ENCODE results near the gene PREB.
A peak's percentile ranks its signal among the peaks of the same experiment; 100 is the strongest.

Gene PREB

DNA sequence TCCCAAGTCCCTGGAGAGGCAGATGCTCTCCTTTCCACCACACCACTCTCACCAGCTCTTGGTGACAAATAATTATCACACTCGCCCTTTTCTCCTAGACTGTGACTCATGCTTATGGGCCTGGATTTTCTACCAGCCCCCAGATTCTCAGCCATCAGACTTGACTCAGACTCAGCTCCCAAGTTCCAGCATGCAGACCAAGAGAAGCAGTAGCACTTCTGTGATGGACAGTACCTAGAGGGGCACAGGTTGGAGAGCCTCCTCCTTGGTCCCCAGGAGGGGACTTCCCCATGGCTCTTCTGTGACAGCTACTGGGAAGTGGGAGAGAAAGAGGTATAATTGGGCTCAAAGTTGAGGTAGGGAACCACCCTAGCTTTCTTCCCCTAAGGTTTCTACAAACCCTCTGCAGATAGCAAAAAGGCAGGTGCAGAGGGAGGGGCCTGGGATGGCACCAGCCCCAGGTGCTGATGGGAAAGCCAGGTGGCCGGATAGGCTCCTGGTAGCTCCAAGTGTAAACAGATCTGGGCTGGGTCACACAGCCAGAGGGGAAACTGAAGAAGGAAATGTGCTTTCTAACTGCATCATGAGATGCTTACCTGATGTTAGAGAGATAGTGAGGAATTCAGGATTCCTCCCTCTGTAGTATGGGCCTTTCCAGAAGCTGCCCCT, 18.5 kb upstream of the PREB start:
- DNase-seq (ENCODE audit: low spot score), result no peak

DNA sequence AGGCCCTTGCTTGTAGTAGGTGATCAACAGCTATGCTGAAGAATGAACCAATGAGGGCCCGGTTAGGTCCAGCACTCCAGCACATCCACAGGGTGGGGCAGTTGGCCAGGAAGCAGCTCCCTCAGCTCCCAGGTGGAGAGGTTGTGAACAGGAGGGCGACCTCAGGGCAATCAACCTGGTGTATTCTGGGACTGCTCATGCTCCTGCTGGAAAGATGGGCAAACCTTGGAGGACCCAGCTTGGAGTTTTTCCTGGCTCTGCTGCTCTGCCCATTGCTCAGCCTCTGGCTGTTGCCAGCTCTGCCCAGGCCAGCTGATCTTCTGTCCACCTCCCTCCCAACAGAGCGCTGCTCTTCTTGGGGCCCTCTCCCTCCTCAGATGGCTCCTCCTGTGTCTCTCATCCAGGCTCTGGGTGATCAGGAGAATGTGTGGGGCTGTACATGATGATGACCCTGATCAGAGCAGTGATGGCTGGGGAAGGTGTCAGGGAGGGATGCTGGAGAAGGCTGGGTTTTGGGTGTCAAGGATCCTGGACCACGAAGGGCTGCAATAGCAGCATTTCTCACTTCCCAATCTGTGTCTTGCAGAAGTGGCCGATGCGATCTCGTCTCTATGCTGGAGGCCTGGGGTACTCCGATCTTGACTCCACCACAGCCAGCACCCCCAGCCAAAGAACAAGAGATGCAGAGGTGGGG, 17.8 kb upstream of the PREB start:
- DNase-seq (ENCODE audit: low spot score), result peak; percentile 67

DNA sequence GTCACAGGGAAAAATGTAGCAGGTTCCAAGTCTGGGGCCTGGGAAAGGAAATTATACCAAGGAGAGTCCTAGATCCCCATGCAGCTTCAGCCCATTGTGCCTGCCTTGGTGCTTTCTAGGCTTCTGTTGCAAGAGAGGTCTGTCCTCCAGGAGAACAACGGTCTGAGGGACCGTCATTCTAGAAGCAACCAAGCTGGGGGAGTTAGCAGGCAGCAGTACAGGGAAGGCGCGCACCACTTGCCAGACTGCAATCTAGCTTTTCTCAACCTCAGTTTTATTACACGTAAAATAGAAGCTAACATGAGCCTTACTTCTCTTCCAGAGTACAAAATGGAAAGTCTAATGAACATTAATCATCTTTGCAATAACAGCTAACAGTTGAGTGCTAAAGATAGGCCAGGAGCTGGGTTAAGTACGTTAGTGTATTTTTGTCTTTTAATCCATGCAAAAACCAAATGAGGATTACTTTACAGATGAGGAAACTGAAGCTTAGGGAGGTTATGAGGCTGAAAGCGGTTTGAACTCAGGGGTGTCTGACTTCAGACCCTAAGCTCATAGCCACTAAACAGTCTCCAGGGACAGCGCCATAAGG, 16.3 kb upstream of the PREB start:
- no peak for DNase-seq (ENCODE audit: low spot score)

DNA sequence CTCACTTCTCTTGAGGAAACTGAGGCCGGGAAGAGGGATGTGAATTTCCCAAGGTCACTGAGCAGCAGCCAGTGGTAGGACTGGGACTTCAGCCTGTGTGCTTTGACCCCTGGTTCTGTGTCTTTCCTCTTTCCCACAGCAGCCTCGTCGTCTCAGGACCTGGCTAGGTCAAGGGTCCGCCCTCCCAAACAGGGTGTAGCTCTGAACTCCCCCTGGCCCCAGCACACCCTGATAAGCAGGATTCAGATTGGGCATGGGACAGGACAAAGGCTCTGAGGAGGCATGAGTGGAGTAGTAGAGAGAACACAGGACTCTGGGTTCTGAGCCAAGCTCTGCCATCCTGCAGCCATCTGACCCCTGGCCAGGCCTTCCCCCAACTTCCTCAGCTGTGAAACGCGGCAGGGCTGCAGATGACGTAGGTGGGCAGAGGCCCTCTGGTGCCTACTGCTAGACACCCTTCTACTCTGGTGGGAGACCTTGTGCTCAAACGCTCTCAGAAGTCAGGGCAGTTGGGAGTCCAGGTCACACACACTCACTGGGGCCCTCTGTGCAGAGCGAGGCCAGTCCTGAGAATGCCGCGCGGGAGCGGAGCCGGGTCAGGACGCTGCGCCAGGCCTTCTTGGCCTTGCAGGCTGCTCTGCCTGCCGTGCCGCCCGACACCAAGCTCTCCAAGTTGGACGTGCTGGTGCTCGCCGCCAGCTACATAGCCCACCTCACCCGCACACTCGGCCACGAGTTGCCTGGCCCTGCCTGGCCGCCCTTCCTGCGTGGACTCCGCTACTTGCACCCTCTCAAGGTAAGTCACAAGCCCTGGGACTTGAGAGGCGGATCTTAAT, 15.4 kb upstream of the PREB start:
- DNase-seq (ENCODE audit: low spot score), result no peak

DNA sequence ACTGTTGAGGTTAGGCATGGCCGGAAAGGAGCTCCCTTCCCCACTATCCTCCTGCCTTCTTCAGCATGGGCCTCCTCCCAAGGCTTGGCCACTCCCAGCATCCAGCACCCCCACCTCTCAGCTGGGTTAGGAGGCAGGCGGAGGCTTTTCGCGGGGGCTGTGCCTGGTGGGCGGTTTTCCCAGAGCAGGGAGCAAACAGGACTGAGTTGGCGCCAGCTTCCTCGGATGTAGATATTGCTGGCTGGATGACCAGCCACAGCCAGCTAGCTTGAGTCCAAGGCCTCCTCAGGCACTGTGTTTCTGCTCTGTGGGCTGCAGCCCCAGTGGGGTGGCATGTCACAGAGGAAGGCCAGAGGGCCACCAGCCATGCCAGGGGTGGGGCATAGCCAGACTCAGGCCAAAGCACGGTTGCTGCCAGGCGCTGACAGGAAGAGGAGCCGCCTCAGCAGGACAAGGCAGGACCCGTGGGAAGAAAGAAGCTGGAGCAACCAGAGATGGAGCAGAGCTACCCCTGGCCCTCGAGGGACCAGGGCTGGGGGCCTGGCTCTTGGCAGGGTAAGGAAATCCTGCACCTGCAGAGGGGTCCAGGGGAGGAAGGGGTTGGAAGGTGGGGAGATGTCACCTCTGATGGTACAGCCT, 14.5 kb upstream of the PREB start, which contains the start of gene TCF23:
Gene TCF23, plus strand, starts transcription at position 204 of the 639 bp plus-strand sequence. Its CDS starts 130 bp downstream, at position 334.
- no peak for DNase-seq (ENCODE audit: low spot score)

DNA sequence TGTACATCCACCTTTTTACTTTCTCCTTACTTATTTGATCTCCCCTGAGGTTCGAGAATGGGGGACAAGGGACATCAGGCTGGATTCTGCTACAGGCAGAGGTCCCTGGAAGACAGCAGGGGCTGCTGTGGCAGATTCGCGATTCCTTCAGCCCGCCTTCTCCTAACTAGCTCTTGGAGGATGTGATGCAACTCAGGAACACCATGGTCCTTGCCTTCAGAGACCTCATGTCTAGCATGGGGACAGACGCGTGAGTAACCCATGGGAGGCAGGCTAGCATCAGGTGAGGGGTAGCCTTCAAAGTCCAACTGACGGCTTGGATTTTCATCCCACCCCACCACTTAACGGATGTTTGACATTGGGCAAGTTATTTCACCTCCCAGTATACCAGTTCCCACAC, 13.5 kb upstream of the PREB start:
- no peak for DNase-seq (ENCODE audit: low spot score)

DNA sequence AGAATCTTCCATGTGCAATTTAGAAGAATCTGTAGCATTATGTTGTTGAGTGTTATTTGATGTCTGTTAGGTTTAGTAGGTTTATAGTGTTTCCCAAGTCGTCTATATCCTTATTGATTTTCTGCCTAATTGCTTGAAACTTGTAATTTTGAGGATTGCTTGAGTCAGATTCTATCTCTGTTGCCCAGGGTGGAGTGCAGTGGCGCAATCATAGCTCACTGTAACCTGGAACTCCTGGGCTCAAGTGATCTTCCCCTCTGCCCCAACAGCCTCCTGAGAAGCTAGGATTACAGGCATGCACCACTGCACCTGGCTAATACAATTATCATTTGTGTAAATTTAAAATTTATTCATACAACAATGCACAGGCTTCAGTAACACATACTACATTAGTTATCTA, 11.2 kb upstream of the PREB start:
- DNase-seq (ENCODE audit: low spot score), result no peak

DNA sequence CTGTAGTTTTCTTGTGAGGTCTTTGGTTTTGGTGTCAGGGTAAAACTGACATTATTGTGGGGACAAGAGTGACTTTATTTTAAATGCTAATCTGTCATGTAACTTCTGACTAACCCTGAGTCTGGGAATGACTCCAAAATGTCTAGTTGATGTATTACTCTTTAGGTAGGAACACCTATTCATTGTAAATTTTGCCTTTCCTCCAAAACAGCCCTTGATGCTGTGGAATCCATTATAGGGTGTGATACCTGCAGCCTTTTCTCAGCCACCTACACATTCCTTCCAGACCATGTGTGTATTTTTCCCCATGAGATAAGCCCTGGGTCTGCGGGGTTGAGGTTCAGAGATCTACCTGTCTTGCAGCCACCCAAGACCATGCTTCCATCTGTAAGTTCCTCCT, 8.8 kb upstream of the PREB start:
- no peak for DNase-seq (ENCODE audit: low spot score)

DNA sequence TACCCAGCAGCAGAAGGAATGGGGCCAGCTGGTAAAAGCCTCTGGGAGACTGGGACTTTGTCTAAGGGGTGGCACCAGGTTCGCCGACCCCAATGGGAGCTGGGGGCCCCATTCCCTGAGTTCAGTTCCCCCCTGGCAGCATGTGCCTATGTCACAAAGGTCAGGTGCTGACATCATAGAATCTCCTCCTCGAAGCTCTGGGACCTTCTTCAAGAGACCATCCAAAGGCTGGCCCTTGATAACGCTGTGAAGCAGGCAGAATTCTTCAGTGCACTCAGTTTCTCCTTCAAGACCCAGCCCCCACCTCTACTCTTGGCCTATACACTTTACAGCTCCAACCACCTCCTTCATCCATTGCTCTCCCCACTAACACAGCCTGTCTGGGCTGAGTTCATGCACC, 4.9 kb upstream of the PREB start, which contains the start of gene PRR30:
Gene PRR30, minus strand, starts transcription at position 101 of the 400 bp plus-strand sequence. CDS start 1,081 bp downstream, outside the sequence.
- DNase-seq (ENCODE audit: low spot score), result no peak

DNA sequence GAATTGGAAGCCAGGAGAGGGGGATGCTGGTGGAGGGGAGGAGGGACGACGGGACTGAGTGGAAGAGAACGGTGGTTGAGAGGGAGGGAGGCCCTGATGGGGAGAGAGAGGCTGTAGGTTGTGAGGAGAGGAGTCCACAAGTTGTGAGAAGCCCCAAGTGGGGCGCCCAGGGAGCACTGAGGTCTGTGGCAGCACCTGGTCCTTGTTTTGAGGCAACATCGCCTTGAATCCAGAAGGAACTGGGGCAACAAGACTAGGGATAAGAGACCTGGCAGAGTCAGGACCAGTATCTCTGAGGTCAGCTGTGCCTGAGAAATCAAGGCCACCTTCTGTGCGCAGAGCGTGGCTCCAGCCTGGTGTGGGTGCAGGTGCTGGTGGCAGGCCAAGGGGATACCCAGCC, 3.7 kb upstream of the PREB start:
- no peak for DNase-seq (ENCODE audit: low spot score)

DNA sequence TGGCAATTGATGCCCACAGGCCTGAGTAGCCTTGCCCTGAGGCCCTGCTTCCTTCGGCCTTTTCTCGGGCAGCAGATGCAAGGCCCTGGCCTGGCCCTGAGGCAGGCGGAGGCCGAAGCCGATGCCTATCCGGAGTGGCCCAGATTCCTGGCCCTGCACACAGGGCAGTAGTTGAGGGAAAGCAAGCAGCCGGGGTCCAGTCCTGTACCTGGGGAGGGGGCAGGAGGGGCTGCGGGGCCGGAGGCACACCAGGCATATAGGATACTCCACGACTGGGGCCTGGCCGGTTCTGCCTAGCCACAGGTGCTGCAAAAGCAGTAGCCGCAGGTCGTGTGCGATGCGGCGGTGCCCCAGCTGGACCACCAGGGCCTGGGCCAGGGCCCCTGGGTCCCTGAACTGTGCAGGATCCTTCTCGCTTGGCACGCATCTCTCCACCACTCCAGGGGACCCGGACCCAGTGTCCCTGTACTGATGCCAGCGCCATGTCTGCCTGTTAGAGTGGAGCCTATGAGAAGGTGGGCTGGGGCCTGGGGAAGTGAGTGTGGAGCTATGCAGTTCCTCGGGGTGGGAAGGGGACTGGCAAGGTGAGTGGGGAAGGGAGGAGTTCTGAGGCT, 3.0 kb upstream of the PREB start:
- no peak for DNase-seq (ENCODE audit: low spot score)

DNA sequence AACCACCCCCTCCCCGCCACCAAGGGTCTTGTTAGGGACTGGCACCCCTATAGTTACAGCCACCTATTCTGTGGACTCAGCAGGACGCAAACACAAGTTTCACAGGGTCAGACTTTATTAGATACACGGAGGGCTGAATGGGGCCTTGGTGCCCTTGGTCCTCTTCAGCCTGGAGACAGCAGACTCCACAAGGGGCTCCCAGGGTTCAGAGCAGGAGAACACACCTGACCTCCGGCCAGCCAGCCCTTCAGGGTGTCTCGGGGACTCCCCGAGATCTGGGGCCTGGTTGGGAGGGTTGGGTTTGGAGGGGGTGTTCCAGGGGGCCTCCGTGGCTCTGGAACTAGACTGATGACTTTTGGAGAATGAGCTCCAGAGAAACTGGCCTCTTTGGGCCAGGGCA, 2.3 kb upstream of the PREB start:
- no peak for DNase-seq (ENCODE audit: low spot score)

DNA sequence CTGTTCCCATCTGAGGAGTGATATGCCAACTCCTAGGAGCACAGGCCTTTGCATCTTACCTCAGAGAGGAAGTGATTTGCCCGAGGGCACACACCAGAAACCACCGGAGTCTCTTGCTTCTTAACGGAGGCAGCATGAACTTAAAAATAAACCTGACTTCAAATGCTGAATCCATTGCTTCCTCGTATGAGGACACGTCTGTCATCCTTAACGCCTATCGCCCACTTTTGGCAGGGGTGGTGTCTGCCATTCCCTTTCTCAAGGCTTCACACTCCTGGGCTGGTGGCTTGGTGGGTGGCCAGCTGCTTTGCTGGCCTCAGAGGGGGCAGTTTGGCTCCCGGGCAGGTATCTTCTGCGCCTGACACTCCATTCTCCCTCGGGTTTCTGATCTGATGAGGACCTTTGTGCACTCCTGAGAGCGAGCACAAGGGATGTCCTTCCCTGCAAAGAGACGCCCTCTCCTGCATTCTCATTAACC, 1.1 kb upstream of the PREB start:
- DNase-seq (ENCODE audit: low spot score), result no peak

DNA sequence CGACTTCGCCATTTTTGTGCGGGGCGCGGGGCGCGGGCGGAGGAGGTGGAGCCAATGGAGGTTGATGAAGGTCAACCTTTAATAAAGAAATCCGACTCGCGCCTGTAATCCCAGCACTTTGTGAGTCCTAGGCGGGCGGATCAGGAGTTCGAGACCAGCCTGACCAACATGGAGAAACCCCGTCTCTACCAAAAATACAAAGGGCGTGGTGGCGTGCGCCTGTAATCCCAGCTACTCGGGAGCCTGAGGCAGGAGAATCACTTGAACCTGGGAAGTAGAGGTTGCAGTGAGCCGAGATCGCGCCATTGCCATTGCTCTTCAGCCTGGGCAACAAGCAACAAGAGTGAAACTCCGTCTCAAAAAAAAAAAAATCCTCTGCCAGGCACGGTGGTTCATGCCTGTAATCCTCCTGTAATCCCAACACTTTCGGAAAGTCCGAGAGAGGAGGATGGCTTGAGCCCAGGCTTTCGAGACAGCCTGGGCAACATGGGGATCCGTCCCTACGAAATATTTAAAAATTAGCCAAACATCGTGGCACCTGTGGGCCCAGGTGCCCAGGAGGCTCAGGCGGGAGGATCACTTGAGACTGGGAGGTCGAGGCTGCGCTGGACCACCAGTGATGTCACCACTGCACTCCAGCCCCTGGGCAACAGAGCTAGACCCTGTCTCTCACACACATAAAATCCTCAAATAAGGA, 493 bp upstream of the PREB start:
- no peak for DNase-seq (ENCODE audit: low spot score)

DNA sequence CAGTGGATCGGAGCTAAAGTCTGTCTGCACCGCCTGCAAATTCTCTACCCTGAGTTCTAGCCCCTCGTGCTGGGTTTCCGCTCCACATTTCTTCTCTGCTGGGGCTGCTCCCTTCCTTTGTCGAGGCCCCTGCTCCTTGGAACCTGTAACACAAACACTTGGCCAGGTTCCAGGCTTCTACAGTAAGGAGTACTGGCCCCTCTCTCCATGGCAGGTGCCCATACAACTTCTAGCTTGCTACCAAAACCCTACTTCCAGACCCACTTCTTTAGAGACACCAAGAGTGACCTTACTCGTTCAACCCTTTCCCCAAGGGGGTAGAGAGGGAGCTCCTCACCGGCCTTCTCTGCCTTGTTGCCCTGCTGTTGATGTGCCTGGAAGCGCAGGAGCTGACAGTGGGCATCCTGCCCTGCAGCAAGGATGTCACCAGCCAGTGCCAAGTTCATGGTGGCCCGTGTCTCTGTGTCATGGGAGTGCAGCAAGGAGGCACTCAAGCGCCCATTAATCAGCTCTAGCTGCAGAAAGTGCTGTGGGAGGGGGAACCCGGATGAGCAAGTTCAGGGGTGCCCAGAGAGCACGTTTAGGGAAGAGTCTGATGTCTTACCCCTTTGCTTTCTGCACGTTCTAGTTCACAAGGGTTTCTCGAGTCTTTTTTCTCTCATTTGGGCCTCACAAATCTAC, 1.1 kb downstream of the PREB start:
- DNase-seq (ENCODE audit: low spot score), result no peak

DNA sequence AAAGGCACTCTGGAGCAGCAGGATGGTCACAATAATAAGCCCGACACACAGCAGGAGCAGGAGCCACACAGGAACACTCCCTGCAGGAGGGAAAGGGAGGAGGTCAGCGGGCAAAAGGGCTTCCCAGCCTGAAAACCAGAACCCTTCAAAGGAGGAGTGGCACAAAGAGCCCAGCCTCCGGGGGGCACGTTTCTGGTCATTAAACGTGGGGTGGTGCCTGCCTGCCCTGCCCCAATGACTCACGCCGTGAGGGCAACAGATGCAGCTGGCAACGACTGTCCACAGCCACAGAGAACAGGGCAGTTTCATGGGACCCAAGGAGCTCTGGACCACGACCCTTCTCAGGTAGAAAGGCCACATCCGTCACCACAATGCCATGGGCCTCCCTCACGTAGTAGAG, 3.0 kb downstream of the PREB start:
- no peak for DNase-seq (ENCODE audit: low spot score)

DNA sequence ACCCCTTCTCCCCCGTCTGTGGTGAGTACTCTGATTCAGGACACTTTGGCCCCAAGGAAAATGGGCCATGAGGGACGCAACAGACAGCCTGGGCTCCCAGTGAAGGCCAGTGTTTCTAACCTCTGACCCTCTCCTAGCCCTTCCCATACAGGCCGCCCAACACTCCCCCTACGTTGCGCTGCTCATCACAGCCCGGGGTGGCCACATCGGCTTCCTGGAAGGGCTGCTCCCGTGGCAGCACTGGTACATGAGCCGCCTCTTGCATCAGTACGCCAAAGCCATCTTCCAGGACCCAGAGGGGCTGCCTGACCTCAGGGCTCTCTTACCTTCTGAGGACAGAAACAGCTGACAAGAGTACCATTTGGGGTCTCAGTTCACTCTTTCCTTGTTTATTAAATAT, 4.0 kb downstream of the PREB start:
- no peak for DNase-seq (ENCODE audit: low spot score)

DNA sequence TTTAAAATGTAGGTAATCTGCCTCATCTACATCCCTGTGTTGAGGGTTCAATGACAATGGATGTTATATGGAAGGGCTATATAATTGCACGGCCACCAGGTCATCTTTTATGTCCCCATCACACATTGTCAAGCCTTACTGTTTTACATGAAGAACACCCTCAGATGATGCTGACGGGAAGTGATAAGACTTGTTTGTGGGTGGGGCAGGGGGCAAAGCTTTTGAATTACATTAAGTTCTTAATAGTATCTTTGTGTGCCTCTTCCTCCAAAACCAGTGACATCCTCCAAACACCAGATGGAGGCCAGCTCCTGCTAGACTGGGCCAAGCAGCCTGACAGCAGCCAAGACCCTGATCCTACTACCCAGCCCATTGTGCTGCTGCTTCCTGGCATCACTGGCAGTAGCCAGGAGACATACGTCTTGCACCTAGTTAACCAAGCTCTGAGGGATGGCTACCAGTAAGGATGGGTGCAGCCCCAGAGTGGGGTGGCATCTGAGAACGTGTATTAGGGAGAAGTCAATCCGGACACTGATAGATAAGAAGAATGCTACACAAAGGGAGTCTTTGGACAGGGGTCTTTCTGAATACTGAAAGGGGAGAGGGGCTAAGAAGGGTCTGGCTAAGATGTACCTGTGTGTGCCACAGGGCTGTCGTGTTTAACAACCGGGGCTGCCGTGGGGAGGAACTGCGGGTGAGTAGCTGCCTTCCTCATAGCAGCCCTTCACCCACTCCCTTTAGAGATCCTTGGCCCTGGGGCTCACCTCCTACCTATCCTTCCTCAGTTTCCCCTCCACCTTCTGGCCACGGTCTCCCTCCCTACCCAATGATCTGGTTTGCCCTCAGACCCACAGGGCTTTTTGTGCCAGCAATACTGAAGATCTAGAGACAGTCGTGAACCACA, 5.5 kb downstream of the PREB start:
- no peak for DNase-seq (ENCODE audit: low spot score)
